ENCODE measurements around the gene KIRREL1.

The KIRREL1 gene

DNA sequence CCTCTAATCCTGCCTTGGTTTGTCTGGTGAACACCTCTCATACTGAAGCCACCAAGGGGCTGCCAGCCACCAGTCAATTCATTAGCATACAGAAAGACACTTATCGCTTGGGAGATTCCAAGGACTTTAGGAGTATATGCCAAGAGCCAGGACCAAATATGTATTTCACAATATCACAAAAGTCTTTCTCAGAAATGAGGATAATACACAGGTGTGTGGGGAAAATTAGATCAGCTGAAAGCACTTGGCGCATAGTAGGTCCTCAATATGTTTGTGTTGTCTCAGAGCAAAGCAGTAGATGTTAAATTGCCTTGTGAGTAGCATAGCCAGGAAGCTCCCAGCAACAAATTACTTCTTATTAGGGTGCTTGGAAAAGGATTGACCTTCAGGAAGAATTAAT, 34.1 kb downstream of the KIRREL1 start:
- Histone ChIP-seq H3K4me1 (ENCODE audit: control insufficient read depth in 1 of 2, insufficient read depth in 1 of 2, low read depth in 1 of 2, low read length in 1 of 2) (no peaks in the 10 kb centered on the region), H3K9me3 (no peaks in the 10 kb centered on the region), H3K27me3 (no peaks in the 10 kb centered on the region), H3K27ac (no peak overlapping the region), H3K36me3 (no peaks in the 10 kb centered on the region), H3K4me3 (ENCODE audit: low read depth in 1 of 2, low read length in 1 of 2) (no peak overlapping the region)
- TF ChIP-seq, protein P1, sequence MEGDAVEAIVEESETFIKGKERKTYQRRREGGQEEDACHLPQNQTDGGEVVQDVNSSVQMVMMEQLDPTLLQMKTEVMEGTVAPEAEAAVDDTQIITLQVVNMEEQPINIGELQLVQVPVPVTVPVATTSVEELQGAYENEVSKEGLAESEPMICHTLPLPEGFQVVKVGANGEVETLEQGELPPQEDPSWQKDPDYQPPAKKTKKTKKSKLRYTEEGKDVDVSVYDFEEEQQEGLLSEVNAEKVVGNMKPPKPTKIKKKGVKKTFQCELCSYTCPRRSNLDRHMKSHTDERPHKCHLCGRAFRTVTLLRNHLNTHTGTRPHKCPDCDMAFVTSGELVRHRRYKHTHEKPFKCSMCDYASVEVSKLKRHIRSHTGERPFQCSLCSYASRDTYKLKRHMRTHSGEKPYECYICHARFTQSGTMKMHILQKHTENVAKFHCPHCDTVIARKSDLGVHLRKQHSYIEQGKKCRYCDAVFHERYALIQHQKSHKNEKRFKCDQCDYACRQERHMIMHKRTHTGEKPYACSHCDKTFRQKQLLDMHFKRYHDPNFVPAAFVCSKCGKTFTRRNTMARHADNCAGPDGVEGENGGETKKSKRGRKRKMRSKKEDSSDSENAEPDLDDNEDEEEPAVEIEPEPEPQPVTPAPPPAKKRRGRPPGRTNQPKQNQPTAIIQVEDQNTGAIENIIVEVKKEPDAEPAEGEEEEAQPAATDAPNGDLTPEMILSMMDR (IDR thresholded peaks at IDR 0.05), result no peak

DNA sequence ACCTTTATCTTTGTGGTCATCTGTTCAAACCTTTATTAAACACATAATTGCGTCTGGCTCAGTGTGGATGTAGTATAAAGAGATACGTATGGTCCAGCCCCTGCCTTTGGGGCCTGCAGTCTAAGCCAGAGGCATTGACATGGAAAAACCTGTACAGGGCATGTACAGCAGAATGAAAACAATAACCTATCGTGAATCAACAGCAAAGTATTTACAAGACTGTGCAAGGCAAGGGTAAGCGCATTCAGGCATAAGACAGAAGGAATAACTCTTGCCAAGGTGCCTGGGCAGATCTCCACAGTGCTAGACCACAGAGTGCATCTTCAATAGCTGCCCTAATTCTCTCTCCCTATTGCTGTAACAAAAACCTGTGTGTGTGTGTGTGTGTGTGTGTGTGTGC, 35.5 kb downstream of the KIRREL1 start:
- H3K27me3 ChIP-seq, result no peaks in the 10 kb centered on the region
- TF ChIP-seq, protein P1 (IDR thresholded peaks at IDR 0.05), result no peak
- no peaks in the 10 kb centered on the region for H3K36me3 ChIP-seq
- no peaks in the 10 kb centered on the region for H3K4me1 ChIP-seq (ENCODE audit: control insufficient read depth in 1 of 2, insufficient read depth in 1 of 2, low read depth in 1 of 2, low read length in 1 of 2)
- H3K27ac ChIP-seq, result no peak overlapping the region
- H3K4me3 ChIP-seq (ENCODE audit: low read depth in 1 of 2, low read length in 1 of 2), result no peak overlapping the region
- H3K9me3 ChIP-seq, result no peaks in the 10 kb centered on the region

DNA sequence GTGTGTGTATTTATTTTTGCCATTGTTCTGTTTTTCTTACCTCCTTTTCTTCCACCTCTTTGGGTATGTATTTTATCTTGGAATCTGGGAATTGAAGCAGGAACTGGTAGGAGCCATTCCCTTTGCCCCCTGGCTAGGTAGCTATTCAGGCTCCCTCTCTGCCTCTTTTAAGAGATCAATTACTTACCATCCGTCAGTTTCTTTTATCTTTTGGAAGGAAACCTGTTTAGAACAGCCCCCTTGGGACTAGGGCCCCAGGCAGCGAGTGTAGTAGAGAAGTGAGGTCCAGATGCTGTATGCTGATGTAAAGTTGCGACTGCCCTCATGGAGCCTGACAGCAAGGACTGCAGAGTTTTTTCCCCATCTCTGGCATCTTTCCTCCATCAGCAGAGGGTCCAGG, 41.6 kb downstream of the KIRREL1 start:
- Histone ChIP-seq H3K4me1 (ENCODE audit: control insufficient read depth in 1 of 2, insufficient read depth in 1 of 2, low read depth in 1 of 2, low read length in 1 of 2) (no peaks in the 10 kb centered on the region), H3K9me3 (no peaks in the 10 kb centered on the region), H3K27ac (no peak overlapping the region), H3K4me3 (ENCODE audit: low read depth in 1 of 2, low read length in 1 of 2) (no peak overlapping the region), H3K27me3 (peaks cover 8% of the 10 kb centered on the region), H3K36me3 (no peaks in the 10 kb centered on the region)
- TF ChIP-seq, protein P1 (IDR thresholded peaks at IDR 0.05), result no peak

DNA sequence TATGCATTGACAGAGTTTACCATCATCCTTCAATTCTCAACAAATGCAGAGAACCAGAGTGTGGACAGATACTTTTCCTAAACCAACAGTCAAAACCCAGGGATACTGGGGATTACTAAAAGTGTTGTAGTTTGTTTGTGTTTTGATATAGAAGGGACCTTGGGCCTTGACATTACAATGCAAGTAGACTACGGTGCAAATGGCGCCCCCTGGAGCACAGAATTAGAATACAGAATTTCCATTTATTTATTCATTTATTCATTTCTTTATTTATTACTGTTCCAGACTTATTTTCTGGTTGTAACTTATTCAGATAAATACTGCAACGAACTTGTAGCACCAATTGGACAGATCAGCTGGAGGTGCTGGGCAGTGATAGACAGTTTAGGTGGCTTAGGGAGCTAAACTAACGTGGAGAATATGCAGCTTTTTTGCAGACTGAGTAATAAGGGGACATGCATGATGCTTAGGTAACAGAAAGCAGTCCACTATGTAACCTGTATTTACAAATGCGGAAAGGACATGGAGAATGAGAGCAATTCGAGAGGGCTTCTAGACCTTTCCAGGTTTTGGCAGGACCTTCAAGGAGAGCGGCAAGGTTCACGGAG, 42.6 kb downstream of the KIRREL1 start:
- no peaks in the 10 kb centered on the region for H3K9me3 ChIP-seq
- no peak overlapping the region for H3K4me3 ChIP-seq (ENCODE audit: low read depth in 1 of 2, low read length in 1 of 2)
- TF ChIP-seq, protein P1 (IDR thresholded peaks at IDR 0.05), result no peak
- no peak overlapping the region for H3K27ac ChIP-seq
- H3K4me1 ChIP-seq (ENCODE audit: control insufficient read depth in 1 of 2, insufficient read depth in 1 of 2, low read depth in 1 of 2, low read length in 1 of 2), result no peaks in the 10 kb centered on the region
- no peaks in the 10 kb centered on the region for H3K36me3 ChIP-seq
- peaks cover 8% of the 10 kb centered on the region for H3K27me3 ChIP-seq

DNA sequence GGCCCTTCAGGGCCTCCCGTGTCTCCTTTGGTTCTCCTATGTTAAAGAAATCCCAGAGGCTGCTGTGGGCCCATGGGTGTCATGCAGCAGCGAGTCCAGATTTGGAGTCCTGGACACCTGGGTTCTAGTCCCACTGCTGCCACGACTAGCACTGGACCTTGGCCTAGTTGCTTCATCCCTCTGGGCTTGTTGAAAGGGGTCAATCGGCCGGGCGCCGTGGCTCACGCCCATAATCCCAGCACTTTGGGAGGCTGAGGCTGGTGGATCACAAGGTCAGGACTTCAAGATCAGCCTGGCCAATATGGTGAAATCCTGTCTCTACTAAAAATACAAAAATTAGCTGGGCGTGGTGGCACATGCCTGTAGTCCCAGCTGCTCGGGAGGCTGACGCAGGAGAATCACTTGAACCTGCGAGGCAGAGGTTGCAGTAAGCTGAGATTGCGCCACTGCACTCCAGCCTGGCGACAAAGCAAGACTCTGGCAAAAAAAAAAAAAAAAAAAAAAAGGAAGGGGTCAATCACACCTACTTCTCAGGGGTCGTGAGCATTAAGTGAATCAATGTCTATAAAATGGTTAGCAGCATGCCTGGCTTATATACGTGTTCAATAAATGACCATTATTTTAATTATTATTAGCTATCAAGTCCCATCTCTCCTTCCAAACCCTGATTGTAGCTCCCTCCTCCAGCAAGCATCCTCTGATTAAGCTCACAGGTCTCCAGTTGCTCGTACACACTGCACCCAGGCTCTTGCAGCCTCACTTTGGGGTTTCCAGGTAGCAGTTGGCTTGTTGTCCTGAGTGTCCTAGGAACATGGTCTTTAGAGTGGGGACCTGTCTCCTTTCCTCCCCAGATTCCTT, 43.8 kb downstream of the KIRREL1 start:
- no peaks in the 10 kb centered on the region for H3K4me1 ChIP-seq (ENCODE audit: control insufficient read depth in 1 of 2, insufficient read depth in 1 of 2, low read depth in 1 of 2, low read length in 1 of 2)

More for the DNA sequence above, 43.8 kb downstream of the KIRREL1 start:
- Histone ChIP-seq H3K27ac (no peak overlapping the region), H3K4me3 (ENCODE audit: low read depth in 1 of 2, low read length in 1 of 2) (no peak overlapping the region), H3K9me3 (no peaks in the 10 kb centered on the region), H3K27me3 (peaks cover 8% of the 10 kb centered on the region), H3K36me3 (no peaks in the 10 kb centered on the region)
- TF ChIP-seq, protein P1 (IDR thresholded peaks at IDR 0.05), result no peak

Data from neutrophil (primary cell).